Lower lobe of right lung (tissue), 2 donors: ENCODE measurements around the gene KRTAP13-3. TPM values are rescaled to one million over a fixed set of nuclear protein-coding genes. Genes with fewer than 3 reads are reported as not detected.
A peak's percentile ranks its signal among the peaks of the same experiment; 100 is the strongest.

Source experiments
- ATAC-seq, 2 donors: fragments of 200-7000 bp; cut with Tn5 transposase; one replicate each; pipeline ENCODE4 v1.9.1; 2020 to 2022; ENCODE audit warnings: mild to moderate bottlenecking in 2 of 2, moderate library complexity in 2 of 2
- DNase-seq: peaks from one replicate; pipeline ENCODE4 v3.0.0-alpha.2; 2020
- H3K27ac ChIP-seq: fragments of 200-600 bp; one replicate; pipeline ENCODE4 v1.8.0; 2022
- H3K27me3 ChIP-seq: fragments of 200-600 bp; one replicate; pipeline ENCODE4 v1.8.0; 2022; ENCODE audit warnings: low read depth
- H3K36me3 ChIP-seq: fragments of 200-600 bp; one replicate; pipeline ENCODE4 v1.8.0; 2022; ENCODE audit warnings: mild to moderate bottlenecking
- H3K4me1 ChIP-seq: fragments of 200-600 bp; one replicate; pipeline ENCODE4 v1.8.0; 2022
- H3K4me3 ChIP-seq: fragments of 200-600 bp; one replicate; pipeline ENCODE4 v1.8.0; 2022; ENCODE audit warnings: mild to moderate bottlenecking
- H3K9me3 ChIP-seq: fragments of 200-600 bp; one replicate; pipeline ENCODE4 v1.8.0; 2022
- intact Hi-C: fragments of 100-400 bp; cut with DNase I; formaldehyde crosslinking; loops from one replicate; pipeline ENCODE4 v1.11.0; 2022
- total RNA-seq: library from RNA; stranded (reverse); fragmentation: NEBNext Ultra II Directional; extraction: Animal tissue kit (Norgen Biotek cat#: 25700); gene quantifications from one replicate; pipeline ENCODE4 v1.2.1, GENCODE V29; 2021
- TF ChIP-seq, protein P1 (sequence below): fragments of 200-600 bp; IDR thresholded peaks from one replicate; pipeline ENCODE4 v1.8.0; 2022; ENCODE audit warnings: antibody characterized with exemption, mild to moderate bottlenecking
- donor health status: DM: no; HTN: yes; CAD: no; lungs with severe emphysema.

The KRTAP13-3 gene
- total RNA-seq, 1 donor from 2014 or later, result not detected

DNA sequence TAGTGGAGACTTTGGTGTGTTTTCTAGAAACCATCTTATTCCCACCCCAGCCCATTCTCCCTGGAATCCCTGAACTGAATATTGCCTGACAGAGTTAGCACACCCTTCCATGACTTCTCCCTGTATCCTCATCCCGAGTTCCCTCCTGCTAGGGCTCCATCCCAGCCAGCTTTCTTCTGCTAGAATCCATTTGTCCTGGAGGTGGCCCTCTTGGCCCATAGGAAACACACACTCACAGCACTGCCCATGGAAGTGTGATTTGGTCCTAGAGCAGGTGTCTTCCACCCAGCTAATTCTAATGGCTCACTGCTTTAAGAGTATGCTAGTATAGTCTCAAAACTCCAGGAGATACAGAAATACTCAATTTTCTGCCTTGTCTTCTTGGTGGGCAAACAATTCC is 18.5 kb upstream of the KRTAP13-3 start:
- intact Hi-C loops, result no loop called here
- Histone ChIP-seq H3K9me3 (no peaks in the 10 kb centered on the region), H3K27me3 (no peaks in the 10 kb centered on the region), H3K4me1 (no peaks in the 10 kb centered on the region), H3K36me3 (no peaks in the 10 kb centered on the region), H3K4me3 (no peak overlapping the region), H3K27ac (no peak overlapping the region)
- no peak for ATAC-seq
- TF ChIP-seq, protein P1, sequence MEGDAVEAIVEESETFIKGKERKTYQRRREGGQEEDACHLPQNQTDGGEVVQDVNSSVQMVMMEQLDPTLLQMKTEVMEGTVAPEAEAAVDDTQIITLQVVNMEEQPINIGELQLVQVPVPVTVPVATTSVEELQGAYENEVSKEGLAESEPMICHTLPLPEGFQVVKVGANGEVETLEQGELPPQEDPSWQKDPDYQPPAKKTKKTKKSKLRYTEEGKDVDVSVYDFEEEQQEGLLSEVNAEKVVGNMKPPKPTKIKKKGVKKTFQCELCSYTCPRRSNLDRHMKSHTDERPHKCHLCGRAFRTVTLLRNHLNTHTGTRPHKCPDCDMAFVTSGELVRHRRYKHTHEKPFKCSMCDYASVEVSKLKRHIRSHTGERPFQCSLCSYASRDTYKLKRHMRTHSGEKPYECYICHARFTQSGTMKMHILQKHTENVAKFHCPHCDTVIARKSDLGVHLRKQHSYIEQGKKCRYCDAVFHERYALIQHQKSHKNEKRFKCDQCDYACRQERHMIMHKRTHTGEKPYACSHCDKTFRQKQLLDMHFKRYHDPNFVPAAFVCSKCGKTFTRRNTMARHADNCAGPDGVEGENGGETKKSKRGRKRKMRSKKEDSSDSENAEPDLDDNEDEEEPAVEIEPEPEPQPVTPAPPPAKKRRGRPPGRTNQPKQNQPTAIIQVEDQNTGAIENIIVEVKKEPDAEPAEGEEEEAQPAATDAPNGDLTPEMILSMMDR, result no peak
- no peak for DNase-seq

GRCh38 chr21:30443226-30443625 is 17.5 kb upstream of the KRTAP13-3 start:
- Histone ChIP-seq H3K9me3 (no peaks in the 10 kb centered on the region), H3K27me3 (no peaks in the 10 kb centered on the region), H3K4me1 (no peaks in the 10 kb centered on the region), H3K27ac (no peak overlapping the region), H3K4me3 (no peak overlapping the region), H3K36me3 (no peaks in the 10 kb centered on the region)
- TF ChIP-seq, protein P1, result no peak
- ATAC-seq (no peak), DNase-seq (no peak)
- intact Hi-C loops, result no loop called here

DNA sequence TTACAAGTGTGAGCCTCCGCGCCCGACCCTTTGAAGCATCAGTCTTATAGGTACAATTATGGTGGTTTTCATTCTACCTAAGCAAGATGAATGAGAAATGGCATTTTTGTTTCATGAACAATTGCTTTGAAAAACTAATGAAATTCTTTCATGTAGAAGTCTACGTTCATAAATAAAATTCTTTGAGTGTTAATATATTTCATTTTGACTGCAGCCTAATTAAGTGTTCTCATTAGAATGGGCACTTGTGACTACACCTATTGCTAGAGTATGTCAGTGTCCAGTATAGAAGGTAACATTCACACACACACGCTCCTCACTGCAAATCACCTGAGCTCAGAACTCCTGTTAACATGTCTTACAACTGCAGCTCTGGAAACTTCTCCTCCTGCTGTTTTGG is 14.2 kb upstream of the KRTAP13-3 start, which contains the start of gene KRTAP15-1:
Gene KRTAP15-1, plus strand, starts transcription at position 301 of the 400 bp plus-strand sequence. Its CDS starts 53 bp downstream, at position 354.
- no peaks in the 10 kb centered on the region for H3K36me3 ChIP-seq
- no peak for ATAC-seq
- H3K27ac ChIP-seq, result no peak within 1 kb of the TSS
- intact Hi-C loops, result no loop called here
- no peak for DNase-seq
- H3K27me3 ChIP-seq, result no peaks in the 10 kb centered on the region
- H3K4me1 ChIP-seq, result no peaks in the 10 kb centered on the region
- TF ChIP-seq, protein P1, result no peak
- H3K4me3 ChIP-seq, result no peak within 1 kb of the TSS
- no peaks in the 10 kb centered on the region for H3K9me3 ChIP-seq

GRCh38 chr21:30437010-30437565 is 11.4 kb upstream of the KRTAP13-3 start:
- Histone ChIP-seq H3K27me3 (no peaks in the 10 kb centered on the region), H3K4me1 (no peaks in the 10 kb centered on the region), H3K9me3 (no peaks in the 10 kb centered on the region), H3K4me3 (no peak overlapping the region), H3K36me3 (no peaks in the 10 kb centered on the region), H3K27ac (no peak overlapping the region)
- TF ChIP-seq, protein P1, result no peak
- DNase-seq, result no peak
- intact Hi-C loops, result no loop called here
- no peak for ATAC-seq

DNA sequence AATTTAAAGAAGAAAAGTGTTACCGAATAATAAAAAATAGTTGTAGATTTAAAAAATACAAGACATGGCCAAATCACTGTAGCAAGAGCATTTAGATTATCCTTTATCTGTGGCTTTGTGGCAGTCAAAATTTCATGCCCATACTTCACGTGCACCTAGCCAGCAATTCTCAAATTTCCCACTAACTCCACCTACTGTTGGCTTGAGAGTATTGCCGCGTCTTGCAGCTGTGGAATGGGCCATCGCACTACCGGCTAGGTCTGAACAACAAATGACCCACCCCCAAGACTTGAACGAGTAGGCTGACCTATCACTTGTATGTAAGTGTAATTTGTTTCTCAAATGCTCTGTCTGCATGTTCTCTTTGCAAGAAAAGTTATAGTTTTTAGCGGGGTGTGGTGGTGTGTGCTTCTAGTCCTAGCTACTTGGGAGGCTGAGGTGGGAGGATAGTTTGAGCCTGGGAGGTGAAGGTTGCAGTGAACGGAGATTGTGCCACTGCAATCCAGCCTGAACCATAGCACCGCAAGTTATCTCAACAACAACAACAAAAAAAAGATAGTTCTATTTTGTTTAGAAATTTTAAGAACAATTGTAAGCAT is 8.4 kb upstream of the KRTAP13-3 start:
- ATAC-seq (peak; percentile 57 to 61), DNase-seq (no peak)
- no peak overlapping the region for H3K27ac ChIP-seq
- H3K4me1 ChIP-seq, result no peaks in the 10 kb centered on the region
- H3K27me3 ChIP-seq, result no peaks in the 10 kb centered on the region
- H3K9me3 ChIP-seq, result no peaks in the 10 kb centered on the region
- TF ChIP-seq, protein P1, result peak; percentile 57
- no peaks in the 10 kb centered on the region for H3K36me3 ChIP-seq
- intact Hi-C loops, result no loop called here
- H3K4me3 ChIP-seq, result no peak overlapping the region
